ENCODE results near the gene CRX.

- TF ChIP-seq CTCF (IDR thresholded peaks at IDR 0.05 in 8 of 11, conservative IDR thresholded peaks at IDR 0.05 in 3 of 11) (no peak), POLR2A (IDR thresholded peaks at IDR 0.05) (no peak)
Measured at GRCh38 chr19:47860602-47861297, 39.0 kb downstream of the CRX start.

All from spleen (tissue), 7 donors.